22Rv1 (cell line): ENCODE measurements around the gene ZNF683.
"Not testable (repeated sequence)": the region's sequence is repeated elsewhere in the genome, so short reads cannot be mapped to it uniquely, and the experiment has no call there.

Experiments used
- ZFX ChIP-seq: fragments of 450-650 bp; IDR thresholded peaks from 2 replicates; pipeline ENCODE4 v1.6.1; 2017; ENCODE audit warnings: antibody characterized with exemption, borderline replicate concordance
- TF ChIP-seq, protein P1 (sequence below): fragments of 450-650 bp; IDR thresholded peaks from 2 replicates; pipeline ENCODE4 v1.5.1; 2017; ENCODE audit warnings: mild to moderate bottlenecking

DNA sequence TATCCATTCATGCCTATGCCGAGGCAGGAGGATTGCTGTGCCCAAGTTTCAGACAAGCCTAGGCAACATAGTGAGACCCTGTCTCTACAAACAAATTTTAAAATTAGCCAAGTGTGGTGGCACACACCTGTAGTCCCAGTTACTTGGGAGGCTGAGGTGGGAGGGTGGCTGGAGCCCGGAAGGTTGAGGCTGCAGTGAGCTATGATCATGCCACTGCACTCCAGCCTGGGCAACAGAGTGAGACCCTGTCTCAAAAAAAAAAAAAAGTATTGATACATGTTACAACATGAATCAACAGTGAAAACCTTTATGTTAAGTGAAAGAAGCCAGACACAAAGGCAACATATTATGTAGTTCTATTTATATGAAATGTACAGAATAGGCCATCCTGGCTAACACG lies 12.5 kb upstream of the ZNF683 start:
- TF ChIP-seq, protein P1, sequence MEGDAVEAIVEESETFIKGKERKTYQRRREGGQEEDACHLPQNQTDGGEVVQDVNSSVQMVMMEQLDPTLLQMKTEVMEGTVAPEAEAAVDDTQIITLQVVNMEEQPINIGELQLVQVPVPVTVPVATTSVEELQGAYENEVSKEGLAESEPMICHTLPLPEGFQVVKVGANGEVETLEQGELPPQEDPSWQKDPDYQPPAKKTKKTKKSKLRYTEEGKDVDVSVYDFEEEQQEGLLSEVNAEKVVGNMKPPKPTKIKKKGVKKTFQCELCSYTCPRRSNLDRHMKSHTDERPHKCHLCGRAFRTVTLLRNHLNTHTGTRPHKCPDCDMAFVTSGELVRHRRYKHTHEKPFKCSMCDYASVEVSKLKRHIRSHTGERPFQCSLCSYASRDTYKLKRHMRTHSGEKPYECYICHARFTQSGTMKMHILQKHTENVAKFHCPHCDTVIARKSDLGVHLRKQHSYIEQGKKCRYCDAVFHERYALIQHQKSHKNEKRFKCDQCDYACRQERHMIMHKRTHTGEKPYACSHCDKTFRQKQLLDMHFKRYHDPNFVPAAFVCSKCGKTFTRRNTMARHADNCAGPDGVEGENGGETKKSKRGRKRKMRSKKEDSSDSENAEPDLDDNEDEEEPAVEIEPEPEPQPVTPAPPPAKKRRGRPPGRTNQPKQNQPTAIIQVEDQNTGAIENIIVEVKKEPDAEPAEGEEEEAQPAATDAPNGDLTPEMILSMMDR, result not testable (repeated sequence)
- TF ChIP-seq ZFX, result not testable (repeated sequence)
